Small intestine (tissue), 7 donors: ENCODE measurements around the gene OR10C1. TPM values are rescaled to one million over a fixed set of nuclear protein-coding genes. Genes with fewer than 3 reads are reported as not detected.

Experiments
- DNase-seq, 2 donors: peaks; one replicate each; pipeline versions ENCODE4 v3.0.0 to v3.0.0-alpha.2; 2013
- FAIRE-seq: peaks from 2 replicates; lab custom pipeline; 2012; peaks lifted over from hg19 to GRCh38; lab: Jason Lieb, UNC
- H3K27ac ChIP-seq, 3 donors: one replicate each; pipeline ENCODE4 v1.5.1; 2013; ENCODE audit warnings: low read length in 2 of 3, mild to moderate bottlenecking in 2 of 3, control low read depth in 1 of 3, inconsistent platforms in 1 of 3, low read depth in 1 of 3, moderate library complexity in 1 of 3
- H3K27me3 ChIP-seq, 3 donors: one replicate each; pipeline ENCODE4 v1.6.1; 2013; ENCODE audit warnings: low read length in 3 of 3, inconsistent platforms in 1 of 3; ENCODE audit not compliant: control insufficient read depth in 3 of 3, insufficient read depth in 3 of 3
- H3K36me3 ChIP-seq, 3 donors: one replicate each; pipeline ENCODE4 v1.6.1; 2013; ENCODE audit warnings: low read length in 3 of 3, inconsistent platforms in 1 of 3, low read depth in 1 of 3, mild to moderate bottlenecking in 1 of 3, moderate library complexity in 1 of 3; ENCODE audit not compliant: control insufficient read depth in 3 of 3, insufficient read depth in 2 of 3
- H3K4me1 ChIP-seq, 3 donors: one replicate each; pipeline ENCODE4 v1.6.1; 2013; ENCODE audit warnings: low read length in 2 of 3, inconsistent platforms in 1 of 3, low read depth in 1 of 3, mild to moderate bottlenecking in 1 of 3, moderate library complexity in 1 of 3; ENCODE audit not compliant: control insufficient read depth in 3 of 3, insufficient read depth in 2 of 3
- H3K4me3 ChIP-seq, 3 donors: one replicate each; pipeline ENCODE4 v1.5.1; 2013; ENCODE audit warnings: low read length in 3 of 3, control low read depth in 1 of 3, inconsistent platforms in 1 of 3, low read depth in 1 of 3, mild to moderate bottlenecking in 1 of 3, moderate library complexity in 1 of 3
- H3K9me3 ChIP-seq, 2 donors: one replicate each; pipeline ENCODE4 v1.6.1; 2013; ENCODE audit warnings: low read depth in 1 of 2, low read length in 1 of 2; ENCODE audit not compliant: control insufficient read depth in 2 of 2, insufficient read depth in 1 of 2
- WGBS, 3 donors: extraction: QIAGEN DNeasy Blood & Tissue Kit; methylation state at CpG; one replicate each; pipeline ENCODE4 v1.1.7; 2013; 5-methylcytosine and 5-hydroxymethylcytosine counted together
- polyA plus RNA-seq, 4 donors: library from polyadenylated mRNA; stranded (reverse) in 3 of 4; unstranded in 1 of 4; fragments of 200-250 nt in 3 of 4; fragments of 120-200 nt in 1 of 4; gene quantifications; one replicate each; pipeline versions ENCODE4 v1.2.1 to v1.2.3, GENCODE V29; 2013
- donor health status: healthy with polysubstance abuse.
- donor health status: control.
- donor health status: control.
- donor health status: Bipolar disorder and iron deficiency.
- donor health status: healthy.

OR10C1 gene
- polyA plus RNA-seq, 4 donors, result not detected

DNA sequence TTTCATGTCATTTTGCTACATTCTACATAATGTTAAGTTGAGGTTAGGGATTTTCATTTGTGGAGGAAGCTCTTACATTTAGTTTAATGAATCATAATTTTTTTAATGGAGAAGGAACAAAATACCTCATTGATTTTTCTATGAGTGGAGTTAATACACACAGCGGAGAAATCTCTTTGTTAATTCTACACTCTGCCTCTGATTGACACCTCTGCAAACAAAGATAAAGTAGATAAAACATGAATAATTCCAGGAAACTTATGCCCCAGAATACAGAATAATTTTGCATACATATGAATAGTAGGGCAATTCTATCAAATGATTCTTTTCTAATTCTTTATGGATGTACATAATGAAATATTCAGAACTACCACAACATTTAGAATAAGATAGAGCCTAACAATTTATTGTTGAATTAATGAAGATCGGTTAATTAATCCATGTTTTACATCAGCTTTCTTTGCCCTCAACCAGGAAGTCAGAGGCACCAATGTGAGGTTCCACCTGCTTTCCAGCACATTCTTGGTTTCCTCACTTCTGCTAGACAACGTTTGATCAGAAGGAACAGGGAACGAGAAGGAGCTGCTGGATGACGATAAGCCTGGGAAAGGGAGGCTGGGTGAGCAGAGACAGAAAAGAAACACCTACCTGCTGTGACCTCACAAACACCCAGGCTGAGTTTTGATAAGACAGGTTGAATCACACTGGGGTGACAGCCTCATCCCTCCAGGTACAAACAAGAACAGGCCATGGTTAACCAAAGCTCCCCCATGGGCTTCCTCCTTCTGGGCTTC lies 22.1 kb downstream of the OR10C1 start:
- DNase-seq (no peak), FAIRE-seq (peak; percentile 33)
- Histone ChIP-seq H3K4me3 (no peak overlapping the region), H3K9me3 (no peaks in the 10 kb centered on the region), H3K36me3 (no peaks in the 10 kb centered on the region), H3K27me3 (no peaks in the 10 kb centered on the region), H3K4me1 (no peaks in the 10 kb centered on the region), H3K27ac (no peak overlapping the region)
- WGBS, 3 donors, result 64 to 76% (median 64%) methylated on average over 5 of the region's 5 CpGs

- 70 to 81% (median 73%) methylated on average over 6 of the region's 6 CpGs for WGBS, 3 donors
- no peak for FAIRE-seq
Observed at GRCh38 chr6:29462022-29462421, 22.9 kb downstream of the OR10C1 start.

DNA sequence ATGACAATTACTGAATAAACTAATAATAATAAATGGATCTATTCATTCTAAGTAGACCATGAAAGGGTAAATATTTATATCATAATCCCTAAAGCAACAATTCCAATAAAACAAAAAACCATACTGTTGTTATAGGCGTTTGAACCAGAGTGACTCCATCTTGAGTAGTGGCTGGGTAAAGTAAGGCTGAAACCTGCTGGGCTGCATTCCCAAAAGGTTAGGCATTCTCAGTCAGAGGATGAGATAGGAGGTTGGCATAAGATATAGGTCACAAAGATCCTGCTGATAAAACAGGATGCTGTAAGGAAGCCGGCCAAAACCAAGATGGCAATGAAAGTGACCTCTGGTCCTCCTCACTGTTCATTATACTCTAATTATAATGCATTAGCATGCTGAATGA lies 26.2 kb downstream of the OR10C1 start:
- peaks cover 0 to 2% (median 0%) of the 10 kb centered on the region in 3 donors for H3K27me3 ChIP-seq
- no peak for DNase-seq
- H3K36me3 ChIP-seq, result no peaks in the 10 kb centered on the region
- H3K27ac ChIP-seq, result no peak overlapping the region
- no peaks in the 10 kb centered on the region for H3K9me3 ChIP-seq
- H3K4me1 ChIP-seq, result no peaks in the 10 kb centered on the region
- H3K4me3 ChIP-seq, result no peak overlapping the region
- FAIRE-seq, result no peak
- WGBS, 3 donors, result 62 to 70% (median 64%) methylated on average over 2 of the region's 2 CpGs

More at GRCh38 chr6:29462022-29462421, 22.9 kb downstream of the OR10C1 start:
- Histone ChIP-seq H3K27me3 (peaks cover 0 to 2% (median 0%) of the 10 kb centered on the region in 3 donors), H3K27ac (no peak overlapping the region), H3K36me3 (no peaks in the 10 kb centered on the region), H3K4me1 (no peaks in the 10 kb centered on the region), H3K9me3 (no peaks in the 10 kb centered on the region), H3K4me3 (no peak overlapping the region)
- no peak for DNase-seq

- H3K36me3 ChIP-seq, result no peaks in the 10 kb centered on the region
- FAIRE-seq, result no peak
Observed at GRCh38 chr6:29465801-29466200, 26.7 kb downstream of the OR10C1 start.

DNA sequence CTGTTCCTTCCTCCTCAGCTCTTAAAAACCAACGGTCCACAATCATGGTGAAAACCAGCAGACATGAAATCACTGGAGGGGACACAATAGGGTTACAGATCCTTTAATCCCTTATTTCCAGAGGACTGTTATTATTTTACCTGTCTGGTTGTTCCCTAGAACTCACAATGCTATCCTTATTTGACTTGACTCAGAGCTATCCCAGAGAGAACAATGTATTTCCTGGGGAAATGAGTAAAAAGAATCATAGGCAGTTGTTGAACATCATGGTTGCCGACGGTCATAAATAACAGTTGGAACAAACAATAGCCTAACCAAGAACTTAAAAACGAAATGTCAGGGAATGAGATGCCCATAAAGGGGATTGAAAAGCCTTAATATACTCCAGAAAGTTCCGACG lies 27.1 kb downstream of the OR10C1 start:
- no peak for DNase-seq
- Histone ChIP-seq H3K36me3 (no peaks in the 10 kb centered on the region), H3K9me3 (no peaks in the 10 kb centered on the region), H3K27ac (no peak overlapping the region), H3K27me3 (peaks cover 0 to 2% (median 0%) of the 10 kb centered on the region in 3 donors), H3K4me1 (no peaks in the 10 kb centered on the region), H3K4me3 (no peak overlapping the region)
- FAIRE-seq, result no peak
- WGBS, 3 donors, result 54 to 57% (median 56%) methylated on average over 6 of the region's 6 CpGs

More at GRCh38 chr6:29465801-29466200, 26.7 kb downstream of the OR10C1 start:
- Histone ChIP-seq H3K27me3 (peaks cover 0 to 2% (median 0%) of the 10 kb centered on the region in 3 donors), H3K4me1 (no peaks in the 10 kb centered on the region), H3K4me3 (no peak overlapping the region), H3K27ac (no peak overlapping the region), H3K9me3 (no peaks in the 10 kb centered on the region)
- no peak for DNase-seq
- WGBS, 3 donors, result 81 to 90% (median 82%) methylated on average over 2 of the region's 2 CpGs

DNA sequence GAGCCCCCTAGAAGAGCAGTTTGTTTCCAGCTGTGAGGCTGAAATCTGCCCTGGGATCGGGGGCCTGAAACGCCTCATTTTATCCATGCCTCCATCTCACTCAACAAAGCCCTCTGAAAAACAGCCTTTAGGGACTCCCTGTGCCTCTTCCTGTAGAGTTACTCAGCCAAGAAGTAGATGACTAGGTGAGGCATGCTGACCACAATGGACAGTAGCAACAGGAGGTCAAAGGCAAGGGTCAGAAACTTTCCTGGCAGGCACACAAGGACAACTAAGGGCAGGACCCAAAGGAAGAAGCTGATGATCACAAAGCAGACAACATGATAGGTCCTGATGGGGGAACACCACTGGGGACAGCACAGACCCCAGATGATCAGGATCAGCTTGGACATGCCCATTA lies 35.9 kb downstream of the OR10C1 start:
- Histone ChIP-seq H3K4me3 (no peak overlapping the region), H3K27ac (no peak overlapping the region), H3K27me3 (no peaks in the 10 kb centered on the region), H3K9me3 (no peaks in the 10 kb centered on the region), H3K36me3 (no peaks in the 10 kb centered on the region), H3K4me1 (no peaks in the 10 kb centered on the region)
- DNase-seq, result no peak
- FAIRE-seq, result no peak
- WGBS, 3 donors, result 56 to 78% (median 77%) methylated on average over 2 of the region's 2 CpGs

GRCh38 chr6:29477923-29478450 lies 38.9 kb downstream of the OR10C1 start:
- no peaks in the 10 kb centered on the region for H3K9me3 ChIP-seq
- no peaks in the 10 kb centered on the region for H3K36me3 ChIP-seq
- no peak overlapping the region for H3K4me3 ChIP-seq
- no peak overlapping the region for H3K27ac ChIP-seq
- no peaks in the 10 kb centered on the region for H3K27me3 ChIP-seq
- H3K4me1 ChIP-seq, result no peaks in the 10 kb centered on the region
- no peak for DNase-seq
- no peak for FAIRE-seq
- 46 to 62% (median 54%) methylated on average over 5 of the region's 5 CpGs for WGBS, 3 donors

- Histone ChIP-seq H3K9me3 (no peaks in the 10 kb centered on the region), H3K27ac (no peak overlapping the region), H3K36me3 (no peaks in the 10 kb centered on the region), H3K27me3 (no peaks in the 10 kb centered on the region), H3K4me1 (no peaks in the 10 kb centered on the region), H3K4me3 (no peak overlapping the region)
- DNase-seq (no peak), FAIRE-seq (no peak)
- 57 to 79% (median 77%) methylated on average over 5 of the region's 5 CpGs for WGBS, 3 donors
Observed at GRCh38 chr6:29478740-29479139, 39.6 kb downstream of the OR10C1 start.
